ENCODE results near the gene ATXN1L.

DNA sequence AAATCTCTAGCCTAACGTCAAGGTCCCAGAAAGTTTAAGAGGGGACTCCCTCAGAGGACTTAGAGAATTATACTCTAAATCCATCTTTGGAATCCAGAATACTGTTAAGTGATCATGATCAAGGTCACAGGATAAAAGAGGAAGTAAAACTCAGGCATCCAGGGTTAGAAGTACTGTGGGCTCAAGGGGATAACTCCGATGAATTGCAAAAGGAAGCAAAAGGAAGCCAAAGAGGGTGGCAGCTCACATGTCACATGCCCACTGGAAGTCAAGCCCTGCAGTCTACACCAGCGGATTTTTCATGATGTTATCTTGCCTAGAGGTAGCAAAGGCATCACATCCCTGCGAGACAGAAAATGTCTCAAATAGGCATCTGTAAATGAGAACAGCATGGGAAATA lies 34.4 kb downstream of the ATXN1L start:
- TF ChIP-seq CTCF (optimal IDR thresholded peaks at IDR 0.05 in 1 of 3, IDR thresholded peaks at IDR 0.05 in 1 of 3, conservative IDR thresholded peaks at IDR 0.05 in 1 of 3; ENCODE audit: extremely low read depth in 1 of 3, insufficient read depth in 2 of 3, low read length in 3 of 3) (no peak), EZH2 (IDR thresholded peaks at IDR 0.05; ENCODE audit: low read length) (no peak)

All from keratinocyte (primary cell).